B cell (primary cell): ENCODE data around the gene NOC4L. TPM values are rescaled to one million over a fixed set of nuclear protein-coding genes. Genes with fewer than 3 reads are reported as not detected.

ENCODE experiments used
- ATAC-seq: fragments of 200-7000 bp; cut with Tn5 transposase; one replicate; pipeline ENCODE4 v1.10.0; 2021; ENCODE audit warnings: low read depth, mild to moderate bottlenecking, moderate number of reproducible peaks, moderate library complexity
- CTCF ChIA-PET: fragments of 350-600 bp; sonication (Branson Sonifier 250); formaldehyde crosslinking; loops from one replicate; lab custom pipeline; 2021; ENCODE audit warnings: antibody characterized with exemption, inconsistent platforms; lab: Charles Lee
- POLR2A ChIA-PET: fragments of 350-600 bp; sonication (Branson Sonifier 250); formaldehyde crosslinking; loops from one replicate; lab custom pipeline; 2021; ENCODE audit warnings: antibody characterized with exemption; lab: Charles Lee
- DNase-seq: peaks from one replicate; pipeline ENCODE4 v3.0.0; 2013
- H2AFZ ChIP-seq: 2 replicates; pipeline ENCODE4 v1.6.1; 2012; ENCODE audit warnings: mild to moderate bottlenecking, low read depth, low read length; ENCODE audit not compliant: insufficient read depth, poor library complexity, severe bottlenecking
- H3K27ac ChIP-seq, 2 donors: 1 replicate in 1 of 2; 2 replicates in 1 of 2; pipeline ENCODE4 v1.5.1; 2012 to 2013; ENCODE audit warnings: low read length in 2 of 2, mild to moderate bottlenecking in 2 of 2, moderate library complexity in 1 of 2
- H3K27me3 ChIP-seq, 4 experiments: fragments of 200-600 bp in 1 of 4; sonication (generic) in 1 of 4; replicated peaks in 1 of 4; 1 replicate in 2 of 4; 2 replicates in 2 of 4; pipeline versions ENCODE4 v1.6.1 to v1.7.0; 2013 to 2016; ENCODE audit warnings: low read length in 3 of 4, mild to moderate bottlenecking in 2 of 4, mixed read lengths in 1 of 4, moderate library complexity in 1 of 4; ENCODE audit not compliant: insufficient read depth in 4 of 4, control insufficient read depth in 3 of 4; ENCODE audit errors: control extremely low read depth in 1 of 4
- H3K36me3 ChIP-seq, 2 experiments: replicated peaks in 1 of 2; 1 replicate in 1 of 2; 2 replicates in 1 of 2; pipeline versions ENCODE4 v1.6.1 to v1.7.1; 2013; ENCODE audit warnings: low read length in 1 of 2; ENCODE audit not compliant: insufficient read depth in 2 of 2, control insufficient read depth in 1 of 2; ENCODE audit errors: control extremely low read depth in 1 of 2, extremely low read depth in 1 of 2
- H3K4me1 ChIP-seq, 2 donors: fragments of 200-600 bp in 1 of 2; sonication (generic) in 1 of 2; 1 replicate in 1 of 2; 2 replicates in 1 of 2; pipeline versions ENCODE4 v1.5.1 to v1.6.1; 2013 to 2017; ENCODE audit warnings: low read length in 2 of 2; ENCODE audit not compliant: control insufficient read depth in 2 of 2, insufficient read depth in 2 of 2
- H3K4me2 ChIP-seq: replicated peaks from 2 replicates; pipeline ENCODE3; 2012; ENCODE audit warnings: mild to moderate bottlenecking, low read depth, low read length; ENCODE audit not compliant: poor library complexity, severe bottlenecking
- H3K4me3 ChIP-seq, 5 experiments: fragments of 200-600 bp in 1 of 5; sonication (generic) in 1 of 5; 1 replicate in 3 of 5; 2 replicates in 2 of 5; pipeline versions ENCODE4 v1.5.1 to v1.7.0; 2011 to 2016; ENCODE audit warnings: low read length in 4 of 5, mild to moderate bottlenecking in 4 of 5, low read depth in 2 of 5, control low read depth in 1 of 5, moderate library complexity in 1 of 5; ENCODE audit not compliant: insufficient read depth in 1 of 5; ENCODE audit errors: control extremely low read depth in 1 of 5, extremely low read depth in 1 of 5
- H3K79me2 ChIP-seq: fragments of 200-600 bp; sonication (generic); one replicate; pipeline ENCODE4 v1.6.0; 2016; ENCODE audit warnings: low read length; ENCODE audit not compliant: control insufficient read depth, insufficient read depth
- H3K9ac ChIP-seq: fragments of 200-600 bp; sonication (generic); 2 replicates; pipeline ENCODE4 v1.6.1; 2017; ENCODE audit warnings: mild to moderate bottlenecking, low read length, moderate library complexity
- H3K9me3 ChIP-seq, 3 donors: one replicate each; pipeline versions ENCODE4 v1.6.1 to v1.7.1; 2013; ENCODE audit warnings: low read length in 2 of 3; ENCODE audit not compliant: control insufficient read depth in 2 of 3, insufficient read depth in 1 of 3; ENCODE audit errors: control extremely low read depth in 1 of 3
- H4K20me1 ChIP-seq: 2 replicates; pipeline ENCODE4 v1.6.0; 2012; ENCODE audit warnings: mild to moderate bottlenecking, low read length; ENCODE audit not compliant: insufficient read depth, control insufficient read depth, poor library complexity, severe bottlenecking
- H3K27ac Mint-ChIP-seq: one replicate; pipeline ENCODE4 v1.8.0; 2021; ENCODE audit warnings: mixed read lengths
- H3K27me3 Mint-ChIP-seq: one replicate; pipeline ENCODE4 v1.8.0; 2021; ENCODE audit warnings: mixed read lengths
- H3K4me1 Mint-ChIP-seq: one replicate; pipeline ENCODE4 v1.8.0; 2021; ENCODE audit warnings: mixed read lengths
- H3K4me3 Mint-ChIP-seq: one replicate; pipeline ENCODE4 v1.8.0; 2021; ENCODE audit warnings: mixed read lengths
- H3K9me3 Mint-ChIP-seq: one replicate; pipeline ENCODE4 v1.8.0; 2022; ENCODE audit warnings: mixed read lengths; ENCODE audit not compliant: insufficient read depth
- CTCF ChIP-seq: fragments of 200-600 bp; IDR thresholded peaks from one replicate; pipeline ENCODE4 v1.8.0; 2022; ENCODE audit warnings: antibody characterized with exemption, mild to moderate bottlenecking
- EZH2 ChIP-seq: IDR thresholded peaks from 2 replicates; pipeline ENCODE4 v1.6.1; 2012; ENCODE audit warnings: borderline replicate concordance, low read depth, mild to moderate bottlenecking, moderate library complexity, low read length; ENCODE audit not compliant: insufficient read depth, poor library complexity, severe bottlenecking
- WGBS: methylation state at CpG from one replicate; pipeline ENCODE4 v1.1.5; 2013; ENCODE audit warnings: missing lambda C conversion rate; ENCODE audit not compliant: insufficient coverage; 5-methylcytosine and 5-hydroxymethylcytosine counted together
- intact Hi-C: fragments of 100-400 bp; cut with micrococcal nuclease; formaldehyde crosslinking; loops from one replicate; pipeline ENCODE4 v1.10.0; 2022
- polyA plus RNA-seq: library from polyadenylated mRNA; depleted of rRNA; stranded (reverse); fragments of >200 nt; gene quantifications from 2 replicates; pipeline ENCODE4 v1.2.3, GENCODE V29; 2012
- total RNA-seq, 2 donors: library from RNA; stranded (reverse); fragments of 120-200 nt in 1 of 2; gene quantifications; 1 replicate in 1 of 2; 2 replicates in 1 of 2; pipeline versions ENCODE4 v1.2.3 to v1.2.4, GENCODE V29; 2013 to 2022

The NOC4L gene
- total and polyA plus RNA-seq, 2 donors (not counting 1 experiment from before 2014, with no cell fraction given) = 13.1 to 21.9 TPM

- no peak for TF ChIP-seq EZH2
- TF ChIP-seq CTCF = no peak
- no peak overlapping the region for H3K27ac Mint-ChIP-seq
- Histone ChIP-seq H3K27ac (no peak overlapping the region), H3K4me2 (no peak overlapping the region), H3K36me3 (no peaks in the 10 kb centered on the region), H3K9me3 (no peaks in the 10 kb centered on the region), H3K27me3 (peaks cover 0 to 36% (median 5%) of the 10 kb centered on the region in 4 experiments), H3K4me1 (peaks cover 8 to 9% of the 10 kb centered on the region in 2 donors), H4K20me1 (no peaks in the 10 kb centered on the region), H3K4me3 (no peak overlapping the region), H3K79me2 (no peaks in the 10 kb centered on the region), H2AFZ (no peak overlapping the region), H3K9ac (no peak overlapping the region)
- peaks cover 20% of the 10 kb centered on the region for H3K27me3 Mint-ChIP-seq
- WGBS = 89% methylated on average over 30 of the region's 33 CpGs
- intact Hi-C loops = no loop called here
- H3K9me3 Mint-ChIP-seq = no peaks in the 10 kb centered on the region
- POLR2A ChIA-PET = no interaction called here
- ATAC-seq (no peak), DNase-seq (no peak)
- CTCF ChIA-PET = no interaction called here
- H3K4me3 Mint-ChIP-seq = no peak overlapping the region
- peaks cover 12% of the 10 kb centered on the region for H3K4me1 Mint-ChIP-seq
Observed at GRCh38 chr12:132170637-132171292, 26.5 kb downstream of the NOC4L start.

GRCh38 chr12:132171293-132171967, 27.2 kb downstream of the NOC4L start:
- Mint-ChIP-seq H3K27me3 (peaks cover 20% of the 10 kb centered on the region), H3K27ac (no peak overlapping the region), H3K4me3 (no peak overlapping the region), H3K9me3 (no peaks in the 10 kb centered on the region), H3K4me1 (peaks cover 12% of the 10 kb centered on the region)
- H3K4me1 ChIP-seq = peaks cover 8 to 9% of the 10 kb centered on the region in 2 donors
- 80% methylated on average over 20 of the region's 24 CpGs for WGBS
- TF ChIP-seq CTCF (no peak), EZH2 (no peak)
- POLR2A ChIA-PET = no interaction called here
- H3K9ac ChIP-seq = no peak overlapping the region
- CTCF ChIA-PET = interaction anchor here (0.6 kb wide), 1 partner anchor 520 kb away, joined by 3 read pairs; no protein-coding TSS in a partner anchor
- H3K27me3 ChIP-seq = peaks cover 0 to 41% (median 5%) of the 10 kb centered on the region in 4 experiments
- no peak overlapping the region for H3K27ac ChIP-seq
- H3K9me3 ChIP-seq = no peaks in the 10 kb centered on the region
- H3K36me3 ChIP-seq = no peaks in the 10 kb centered on the region
- ATAC-seq = no peak
- H4K20me1 ChIP-seq = no peaks in the 10 kb centered on the region
- no peak for DNase-seq
- H2AFZ ChIP-seq = no peak overlapping the region
- H3K79me2 ChIP-seq = no peaks in the 10 kb centered on the region
- intact Hi-C loops = no loop called here
- no peak overlapping the region for H3K4me2 ChIP-seq
- H3K4me3 ChIP-seq = no peak overlapping the region
